Measurements from ENCODE around the gene PIK3C3. TPM values are rescaled to one million over a fixed set of nuclear protein-coding genes. Genes with fewer than 3 reads are reported as not detected.

The PIK3C3 gene
- total RNA-seq, 6 experiments from 2014 or later = 15.2 to 27.2 (median 19.6) TPM

- no peak for DNase-seq
Observed at GRCh38 chr18:41974796-41975201, 19.8 kb downstream of the PIK3C3 start.

GRCh38 chr18:41975284-41975683, 20.2 kb downstream of the PIK3C3 start:
- Histone ChIP-seq H3K27me3 (no peaks in the 10 kb centered on the region), H3K4me3 (no peak overlapping the region), H3K9me3 (no peaks in the 10 kb centered on the region), H3K4me1 (no peaks in the 10 kb centered on the region), H3K36me3 (peaks cover 0 to 10% (median 4%) of the 10 kb centered on the region in 4 donors), H3K27ac (no peak overlapping the region)
- WGBS (ENCODE audit: insufficient coverage, low coverage, low lambda C conversion rate, missing lambda C conversion rate) = 94% methylated on average over 5 of the region's 5 CpGs
- DNase-seq (no peak), ATAC-seq (no peak)
- TF ChIP-seq POLR2A (IDR thresholded peaks at IDR 0.05) = no peak
- TF ChIP-seq CTCF (IDR thresholded peaks at IDR 0.05) = no peak
- intact Hi-C loops (cut with DNase I) = no loop called here

More at GRCh38 chr18:41974796-41975201, 19.8 kb downstream of the PIK3C3 start:
- Histone ChIP-seq H3K36me3 (peaks cover 0 to 10% (median 4%) of the 10 kb centered on the region in 4 donors), H3K27me3 (no peaks in the 10 kb centered on the region), H3K4me3 (no peak overlapping the region), H3K27ac (no peak overlapping the region), H3K4me1 (no peaks in the 10 kb centered on the region), H3K9me3 (no peaks in the 10 kb centered on the region)
- TF ChIP-seq POLR2A (IDR thresholded peaks at IDR 0.05) = no peak
- no peak for TF ChIP-seq CTCF (IDR thresholded peaks at IDR 0.05)
- ATAC-seq = no peak
- intact Hi-C loops (cut with DNase I) = no loop called here
- WGBS (ENCODE audit: insufficient coverage, low coverage, low lambda C conversion rate, missing lambda C conversion rate) = 100% methylated on average over 1 of the region's 1 CpG

- DNase-seq = no peak
- TF ChIP-seq CTCF (IDR thresholded peaks at IDR 0.05) (no peak), POLR2A (IDR thresholded peaks at IDR 0.05) (no peak)
- no peak for ATAC-seq
- Histone ChIP-seq H3K9me3 (no peaks in the 10 kb centered on the region), H3K4me3 (no peak overlapping the region), H3K27me3 (no peaks in the 10 kb centered on the region), H3K36me3 (no peaks in the 10 kb centered on the region), H3K4me1 (no peaks in the 10 kb centered on the region), H3K27ac (no peak overlapping the region)
- intact Hi-C loops (cut with DNase I) = no loop called here
- 76% methylated on average over 5 of the region's 6 CpGs for WGBS (ENCODE audit: insufficient coverage, low coverage, low lambda C conversion rate, missing lambda C conversion rate)
Observed at GRCh38 chr18:41977233-41977632, 22.2 kb downstream of the PIK3C3 start.

- Histone ChIP-seq H3K27me3 (no peaks in the 10 kb centered on the region), H3K4me1 (no peaks in the 10 kb centered on the region), H3K36me3 (no peaks in the 10 kb centered on the region), H3K9me3 (no peaks in the 10 kb centered on the region), H3K27ac (no peak overlapping the region), H3K4me3 (no peak overlapping the region)
- TF ChIP-seq POLR2A (IDR thresholded peaks at IDR 0.05) (no peak), CTCF (IDR thresholded peaks at IDR 0.05) (no peak)
- intact Hi-C loops (cut with DNase I) = no loop called here
- ATAC-seq (no peak), DNase-seq (no peak)
- WGBS (ENCODE audit: insufficient coverage, low coverage, low lambda C conversion rate, missing lambda C conversion rate) = 77% methylated on average over 2 of the region's 2 CpGs
Observed at GRCh38 chr18:41982942-41983660, 28.1 kb downstream of the PIK3C3 start.

Measured in right lobe of liver (tissue), 6 donors.